Glutamatergic neuron (in vitro differentiated cells): ENCODE results near the gene PAM16. TPM values are rescaled to one million over a fixed set of nuclear protein-coding genes. Genes with fewer than 3 reads are reported as not detected.

ENCODE experiments used
- DNase-seq: peaks from one replicate; pipeline ENCODE4 v3.0.0; 2022
- H3K27ac Mint-ChIP-seq: one replicate; pipeline ENCODE4 v1.8.0; 2020; ENCODE audit warnings: mild to moderate bottlenecking, mixed read lengths, inconsistent platforms; ENCODE audit not compliant: unreplicated experiment
- H3K27me3 Mint-ChIP-seq: one replicate; pipeline ENCODE4 v1.8.0; 2020; ENCODE audit warnings: mild to moderate bottlenecking, moderate library complexity, mixed read lengths, inconsistent platforms; ENCODE audit not compliant: unreplicated experiment
- H3K36me3 Mint-ChIP-seq: one replicate; pipeline ENCODE4 v1.8.0; 2020; ENCODE audit warnings: mild to moderate bottlenecking, mixed read lengths, inconsistent platforms; ENCODE audit not compliant: unreplicated experiment
- H3K4me1 Mint-ChIP-seq: one replicate; pipeline ENCODE4 v1.8.0; 2020; ENCODE audit warnings: mild to moderate bottlenecking, low read depth, mixed read lengths, inconsistent platforms; ENCODE audit not compliant: unreplicated experiment
- H3K4me3 Mint-ChIP-seq: one replicate; pipeline ENCODE4 v1.8.0; 2020; ENCODE audit warnings: mild to moderate bottlenecking, mixed read lengths, inconsistent platforms; ENCODE audit not compliant: unreplicated experiment
- H3K9me3 Mint-ChIP-seq: one replicate; pipeline ENCODE4 v1.8.0; 2020; ENCODE audit warnings: mild to moderate bottlenecking, moderate library complexity, mixed read lengths, inconsistent platforms; ENCODE audit not compliant: unreplicated experiment
- CTCF ChIP-seq: fragments of 200-600 bp; sonication (generic); IDR thresholded peaks from one replicate; pipeline ENCODE4 v1.5.0; 2021; ENCODE audit not compliant: partially characterized antibody, unreplicated experiment
- total RNA-seq: library from RNA; stranded (reverse); fragmentation: NEBNext Ultra II Directional; extraction: Animal tissue kit (Norgen Biotek cat#: 25700); gene quantifications from one replicate; pipeline ENCODE4 v1.2.1, GENCODE V29; 2021; ENCODE audit not compliant: unreplicated experiment

PAM16 gene
- total RNA-seq, 1 donor from 2014 or later = 33.1 TPM

DNA sequence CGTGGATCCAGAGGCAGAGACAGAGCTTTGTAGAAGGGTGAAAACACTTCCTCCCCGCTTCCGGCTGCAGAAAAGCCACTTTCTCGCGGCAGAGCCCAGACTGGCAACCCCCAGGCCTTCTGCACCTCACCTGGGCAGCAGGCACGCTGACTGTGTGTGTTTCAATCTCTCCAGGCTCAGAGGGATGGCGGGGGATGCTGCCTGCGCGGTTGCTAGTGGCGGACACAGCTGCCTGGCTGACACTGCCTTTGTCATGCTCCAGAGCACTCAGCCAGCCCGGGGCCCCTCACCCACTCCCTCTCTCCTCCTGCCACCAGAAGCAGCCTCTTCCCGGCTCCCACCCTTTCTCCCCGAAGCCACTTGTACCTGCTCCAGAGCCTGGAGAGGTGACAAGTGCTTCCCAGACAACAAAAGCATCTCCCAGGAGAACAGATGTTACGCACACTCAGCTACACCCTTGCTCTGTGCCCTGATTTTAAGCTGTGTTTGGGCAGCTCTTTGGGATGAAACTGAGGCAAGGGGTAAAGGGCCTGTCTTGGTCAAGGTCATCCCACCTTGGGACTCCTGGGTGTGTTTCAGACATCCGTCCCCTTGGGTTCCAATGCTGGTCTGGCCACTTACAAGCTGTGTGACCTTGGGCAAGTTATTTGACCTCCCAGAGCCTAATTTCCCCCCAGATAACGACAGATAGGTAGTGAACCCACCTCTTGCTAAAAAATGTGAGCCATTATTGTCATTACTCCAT is 44.5 kb downstream of the PAM16 start:
- Mint-ChIP-seq H3K27me3 (peaks cover 15% of the 10 kb centered on the region), H3K9me3 (peaks cover 21% of the 10 kb centered on the region), H3K36me3 (no peaks in the 10 kb centered on the region), H3K4me1 (peaks cover 31% of the 10 kb centered on the region), H3K27ac (peak overlapping the region; percentile 95), H3K4me3 (peak overlapping the region; percentile 95)
- TF ChIP-seq CTCF = no peak
- DNase-seq = peak; percentile 71

- H3K36me3 Mint-ChIP-seq = no peaks in the 10 kb centered on the region
- H3K4me1 Mint-ChIP-seq = peaks cover 36% of the 10 kb centered on the region
- no peak for TF ChIP-seq CTCF
- H3K9me3 Mint-ChIP-seq = peaks cover 27% of the 10 kb centered on the region
- H3K27ac Mint-ChIP-seq = peak overlapping the region; percentile 95
- DNase-seq = peak; percentile 92
- peaks cover 20% of the 10 kb centered on the region for H3K27me3 Mint-ChIP-seq
- H3K4me3 Mint-ChIP-seq = peak overlapping the region; percentile 75
These were observed 47.1 kb downstream of the PAM16 start for GRCh38 chr16:4303973-4304372.

- Mint-ChIP-seq H3K27ac (no peak overlapping the region), H3K4me1 (peaks cover 38% of the 10 kb centered on the region), H3K27me3 (peaks cover 18% of the 10 kb centered on the region), H3K4me3 (no peak overlapping the region), H3K36me3 (no peaks in the 10 kb centered on the region), H3K9me3 (peaks cover 29% of the 10 kb centered on the region)
- no peak for DNase-seq
- TF ChIP-seq CTCF = no peak
These were observed 49.2 kb downstream of the PAM16 start for GRCh38 chr16:4301968-4302367.

GRCh38 chr16:4301177-4301576 is 49.9 kb downstream of the PAM16 start:
- Mint-ChIP-seq H3K36me3 (no peaks in the 10 kb centered on the region), H3K9me3 (peaks cover 28% of the 10 kb centered on the region), H3K27me3 (peaks cover 18% of the 10 kb centered on the region), H3K27ac (no peak overlapping the region), H3K4me3 (no peak overlapping the region), H3K4me1 (peaks cover 31% of the 10 kb centered on the region)
- DNase-seq = no peak
- TF ChIP-seq CTCF = no peak

DNA sequence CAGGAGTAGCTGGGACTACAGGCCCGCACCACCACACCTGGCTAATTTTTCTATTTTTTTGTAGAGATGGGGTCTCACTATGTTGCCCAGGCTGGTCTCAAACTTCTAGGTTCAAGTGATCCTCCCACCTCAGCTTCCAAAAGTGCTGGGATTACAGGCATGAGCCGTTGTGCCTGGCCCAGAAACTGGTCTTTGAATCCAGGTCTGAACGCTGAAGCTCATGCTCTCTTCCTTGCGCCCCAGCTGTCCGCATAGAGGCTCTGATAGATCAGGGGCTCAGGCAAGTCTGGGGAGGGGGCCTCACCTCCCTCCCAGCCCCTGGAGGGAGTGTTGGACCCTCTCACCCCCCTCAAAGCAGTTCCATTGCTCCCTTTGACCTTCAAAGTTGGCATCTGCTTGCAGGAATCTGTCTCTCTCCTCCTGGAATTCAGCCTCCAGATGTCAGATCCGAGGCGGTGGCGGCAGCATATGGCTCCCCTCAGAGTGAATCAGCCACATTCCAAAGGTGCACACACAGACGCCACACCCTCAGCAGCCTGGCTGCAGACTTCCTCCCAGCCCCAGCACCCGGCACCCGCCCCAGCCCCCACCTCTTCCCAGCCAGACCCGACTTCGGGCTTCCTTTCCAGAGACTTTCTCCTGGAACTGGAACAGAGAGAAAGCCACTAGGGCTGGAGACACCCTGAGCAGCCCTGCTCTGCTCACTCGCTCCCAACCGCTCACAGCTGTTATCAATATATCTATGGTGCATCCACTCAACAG is 52.2 kb downstream of the PAM16 start:
- Mint-ChIP-seq H3K4me3 (peak overlapping the region; percentile 74), H3K27me3 (peaks cover 12% of the 10 kb centered on the region)
- DNase-seq = peak; percentile 65

More for the DNA sequence above, 52.2 kb downstream of the PAM16 start:
- Mint-ChIP-seq H3K9me3 (peaks cover 17% of the 10 kb centered on the region), H3K27ac (peak overlapping the region; percentile 88), H3K36me3 (no peaks in the 10 kb centered on the region), H3K4me1 (peaks cover 18% of the 10 kb centered on the region)
- no peak for TF ChIP-seq CTCF
